NCI-H146 treated with DMSO at 0.1 percent for 48 hours (cell line): ENCODE data around the gene CYP3A4.
"Not testable (repeated sequence)": the region's sequence is repeated elsewhere in the genome, so short reads cannot be mapped to it uniquely, and the experiment has no call there.

Source experiments
- DNase-seq: peaks from one replicate; lab custom pipeline; 2025; ENCODE audit not compliant: unreplicated experiment; lab: John Stamatoyannopoulos, UW

Gene CYP3A4

DNA sequence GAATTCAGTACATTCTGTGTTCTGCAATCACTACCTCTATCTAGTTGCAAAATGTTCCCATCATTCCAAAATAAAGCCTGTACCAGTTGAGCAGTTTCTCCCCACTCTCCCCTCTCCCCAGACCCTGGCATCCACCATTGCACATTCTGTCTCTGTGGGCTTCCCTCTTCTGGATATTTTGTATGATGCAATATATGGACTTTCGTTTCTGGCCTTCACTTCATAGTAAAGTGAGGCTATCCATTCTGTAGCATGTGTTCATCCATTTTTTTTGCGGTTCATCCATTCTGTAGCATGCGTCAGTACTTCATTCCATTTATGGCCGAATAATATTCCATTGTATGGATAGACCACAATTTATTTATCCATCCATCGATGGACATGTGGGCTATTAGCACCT, 9.5 kb upstream of the CYP3A4 start:
- no peak for DNase-seq

DNA sequence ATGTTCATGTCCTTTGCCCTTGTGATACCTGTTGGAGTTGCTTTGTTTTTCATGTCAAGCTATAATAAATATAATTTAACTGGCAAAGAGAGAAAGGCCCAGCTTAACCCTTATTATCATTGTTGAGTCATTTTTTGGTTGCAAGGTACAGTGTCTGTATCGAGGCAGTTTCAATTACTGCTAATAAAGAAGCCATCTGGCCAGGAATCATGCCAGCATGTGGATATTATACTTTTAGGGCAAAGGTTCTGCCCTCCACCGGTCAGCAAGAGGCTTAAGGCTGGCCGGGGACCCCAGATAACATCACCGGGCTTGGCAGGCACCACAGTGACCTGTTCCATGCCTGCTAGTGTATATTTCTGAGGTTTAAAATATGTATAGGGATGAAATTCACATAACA, 9.0 kb upstream of the CYP3A4 start:
- no peak for DNase-seq

DNA sequence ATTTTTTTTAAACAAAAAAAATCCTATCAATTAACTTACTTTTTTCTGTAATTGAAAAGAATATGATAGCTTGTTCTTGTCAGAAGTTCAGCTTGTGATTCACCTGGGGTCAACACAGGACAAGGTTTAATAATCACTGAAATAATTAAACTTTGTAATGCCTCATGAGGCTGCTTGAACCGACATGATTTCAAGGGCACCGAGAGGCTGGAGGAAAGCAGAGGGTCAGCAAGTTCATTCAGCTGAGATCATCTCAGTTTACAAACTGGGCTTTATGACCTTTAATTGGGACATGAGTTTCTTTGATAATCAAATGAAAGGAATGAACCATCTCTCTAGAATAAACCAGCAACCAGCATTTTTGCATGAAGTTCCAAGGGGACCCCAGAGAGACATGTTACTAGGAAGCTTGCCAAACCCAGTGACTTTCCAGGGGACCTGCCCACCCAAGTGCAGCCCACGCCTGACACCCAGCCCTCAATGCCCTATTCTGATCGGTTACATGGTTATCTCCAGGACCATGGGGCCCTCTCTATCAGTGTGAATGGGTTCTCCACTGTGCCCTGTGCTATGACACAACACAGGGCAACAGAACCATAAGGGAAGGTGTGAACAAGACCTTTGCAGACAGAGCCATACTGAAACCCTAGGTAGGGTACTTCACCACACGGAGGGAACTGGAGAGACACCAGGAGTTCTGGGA, 7.8 kb upstream of the CYP3A4 start:
- DNase-seq, result no peak

DNA sequence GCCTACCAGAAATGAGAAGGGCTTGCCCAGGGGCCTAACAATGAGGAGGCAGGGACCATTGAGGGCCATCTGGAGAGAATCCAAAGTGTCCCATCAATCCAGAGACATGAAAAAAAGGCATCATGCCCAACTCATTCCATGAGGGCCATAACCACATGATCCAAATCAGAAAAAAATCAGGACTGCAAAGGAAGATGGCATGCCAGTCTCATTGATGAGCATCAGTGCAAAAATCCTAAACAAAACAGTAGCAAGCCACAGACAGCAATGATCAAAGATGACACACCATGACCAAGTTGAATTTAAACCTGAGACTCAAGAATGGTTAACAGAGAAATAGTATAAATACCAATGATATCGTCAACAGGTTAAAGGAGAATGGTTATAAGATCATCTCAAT, 7.0 kb upstream of the CYP3A4 start:
- DNase-seq, result no peak

DNA sequence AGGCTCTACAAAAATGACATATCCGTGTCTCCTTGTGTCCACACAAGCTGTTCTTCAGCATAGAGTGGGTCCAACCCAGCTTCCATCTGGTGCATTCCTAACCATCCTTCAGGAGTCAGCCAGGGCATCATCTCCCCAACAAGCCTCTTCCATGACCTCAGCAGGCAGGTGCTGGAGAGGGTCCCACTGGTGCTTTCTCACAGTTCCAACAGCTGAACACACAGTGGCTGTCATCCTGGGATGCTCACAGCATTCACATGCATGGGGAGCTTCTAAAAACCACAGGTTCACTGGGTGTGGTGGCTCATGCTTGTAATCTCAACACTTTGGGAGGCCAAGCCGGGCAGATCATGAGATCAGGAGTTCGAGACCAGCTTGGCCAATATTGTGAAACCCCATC, 6.4 kb upstream of the CYP3A4 start:
- no peak for DNase-seq

DNA sequence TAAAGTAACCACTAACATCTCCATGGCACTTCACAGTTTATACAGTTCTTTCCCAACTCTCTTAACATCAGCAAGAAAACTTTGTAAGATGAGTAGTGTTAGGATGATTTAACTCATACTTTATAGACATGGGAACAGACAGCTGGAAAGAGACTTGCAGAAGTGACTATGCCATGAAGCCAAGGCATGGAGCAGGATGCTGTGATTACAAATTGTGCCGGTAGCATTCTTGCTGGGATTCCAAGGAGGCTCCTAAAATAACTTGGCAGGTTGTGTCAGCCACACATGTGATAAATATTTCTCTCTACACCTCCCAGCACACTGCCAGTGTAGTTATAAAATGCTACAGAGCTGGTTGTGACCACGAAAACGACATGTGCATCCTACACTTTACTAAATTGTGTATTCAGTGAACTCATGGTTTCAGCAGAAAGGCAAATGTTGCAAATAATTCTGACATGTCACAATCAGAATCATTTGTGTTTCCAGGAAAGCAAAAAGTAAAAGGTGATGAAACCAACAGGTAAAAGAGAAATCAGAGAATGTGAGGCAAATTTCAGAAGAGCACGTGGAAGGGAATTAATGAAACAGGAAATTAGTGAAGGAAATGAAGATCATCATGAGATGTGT, 5.6 kb upstream of the CYP3A4 start:
- no peak for DNase-seq

DNA sequence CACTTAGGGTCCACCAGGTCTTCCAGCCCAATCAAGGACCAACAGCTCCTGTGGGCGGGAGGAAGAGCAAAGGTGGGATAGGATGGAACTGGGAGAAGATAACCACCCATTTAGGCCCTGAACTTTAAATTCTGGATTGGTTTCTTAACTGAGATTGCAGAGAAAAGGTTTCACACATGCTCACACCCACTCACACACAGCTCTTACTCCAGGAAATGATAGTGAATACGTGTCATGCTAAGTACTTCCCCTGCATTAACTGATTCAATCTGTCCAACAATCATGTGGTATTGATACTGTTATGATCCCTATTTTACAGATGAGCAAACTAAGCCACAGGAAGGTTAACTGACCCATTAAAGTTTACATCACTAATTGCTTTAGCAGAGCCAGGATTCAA, 4.6 kb upstream of the CYP3A4 start:
- no peak for DNase-seq

DNA sequence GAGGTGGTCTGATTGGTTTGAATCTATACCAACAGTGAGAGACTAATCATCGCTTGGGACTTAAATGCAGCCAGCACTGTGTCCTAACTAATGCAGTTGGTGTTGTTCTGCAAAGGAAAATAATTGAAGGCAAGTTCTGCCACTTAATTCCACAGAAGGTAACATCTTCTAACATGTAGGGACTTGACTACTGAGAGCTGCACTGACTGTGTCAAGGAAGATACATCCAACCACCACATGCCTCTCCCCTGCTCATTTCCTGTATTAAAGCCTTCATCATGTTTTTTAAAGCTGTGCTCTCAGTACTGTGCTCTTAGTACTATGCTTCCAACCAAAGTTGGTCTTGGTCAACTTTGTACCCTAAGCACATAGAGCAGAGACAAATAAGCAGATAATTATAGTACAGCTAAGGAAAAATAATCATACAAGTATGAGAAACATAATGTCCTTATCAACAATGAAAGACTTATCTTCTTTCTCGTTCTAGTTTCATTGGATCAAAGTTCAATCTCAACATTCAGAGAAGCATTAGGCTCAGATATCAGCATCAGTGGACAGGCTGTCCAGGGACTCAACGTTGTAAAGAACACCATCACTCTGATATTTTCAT, 2.8 kb upstream of the CYP3A4 start:
- no peak for DNase-seq

DNA sequence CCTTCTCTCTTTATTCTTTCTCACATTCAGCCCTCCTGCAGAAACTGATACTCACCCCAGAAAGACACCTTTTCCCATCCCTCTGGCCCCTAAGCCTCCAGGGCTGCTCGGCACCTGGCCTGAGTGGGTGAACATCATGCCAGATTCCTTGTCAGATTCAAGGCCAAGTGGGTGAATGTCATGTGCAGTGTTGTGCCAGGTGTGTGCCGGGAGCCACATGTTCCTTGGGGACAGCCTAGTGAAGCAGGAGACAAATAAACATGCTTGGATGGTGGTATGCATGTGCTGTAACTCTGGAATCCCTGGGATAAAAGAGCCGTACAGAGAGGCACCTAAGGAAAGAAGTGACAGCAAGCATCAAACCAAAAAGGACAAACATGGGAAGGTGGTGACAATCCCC, 1.7 kb upstream of the CYP3A4 start:
- DNase-seq, result not testable (repeated sequence)

DNA sequence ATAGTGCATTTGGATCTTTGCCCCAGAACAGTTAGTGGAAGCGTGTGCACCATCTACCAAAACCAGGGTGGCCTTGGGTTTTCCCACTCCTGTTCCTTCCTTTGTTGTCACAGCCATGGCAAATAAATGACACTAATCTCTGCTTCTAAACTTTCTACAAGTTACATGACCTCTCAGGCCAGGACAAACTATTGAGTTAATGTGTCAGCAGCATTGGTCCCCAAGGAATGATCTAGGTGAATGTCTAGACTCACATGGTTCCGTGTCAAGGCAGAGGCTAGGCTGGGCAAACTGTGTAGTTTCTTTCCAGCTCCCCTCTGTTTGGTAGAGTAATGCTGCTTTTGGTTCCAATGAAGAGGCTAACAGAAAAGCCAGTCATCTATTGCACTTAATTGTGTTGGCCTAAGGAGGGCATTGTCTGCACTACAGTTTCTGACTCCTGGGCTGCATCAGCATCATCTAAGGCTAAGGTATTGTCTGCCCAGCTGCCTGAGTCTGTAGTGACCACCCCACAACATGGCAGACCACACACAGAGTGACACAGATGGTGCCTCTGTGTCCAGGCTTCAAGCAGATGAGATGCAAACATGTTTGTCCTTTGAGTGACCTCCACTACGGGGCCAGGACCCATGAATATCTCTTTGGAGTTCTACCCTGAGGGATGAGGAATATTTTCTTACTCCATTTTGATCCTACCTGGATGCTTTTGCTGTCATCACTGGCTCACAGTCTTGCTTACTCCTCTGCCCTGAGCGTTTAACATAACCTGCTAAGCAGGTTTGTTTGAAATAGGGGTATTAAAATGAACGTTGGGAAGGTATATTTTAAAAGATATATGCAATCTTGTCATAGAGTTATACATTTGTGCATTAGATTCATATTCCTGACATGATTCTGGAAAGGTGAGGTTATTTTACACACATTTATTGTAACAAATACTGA, 1.7 kb downstream of the CYP3A4 start:
- DNase-seq, result no peak

DNA sequence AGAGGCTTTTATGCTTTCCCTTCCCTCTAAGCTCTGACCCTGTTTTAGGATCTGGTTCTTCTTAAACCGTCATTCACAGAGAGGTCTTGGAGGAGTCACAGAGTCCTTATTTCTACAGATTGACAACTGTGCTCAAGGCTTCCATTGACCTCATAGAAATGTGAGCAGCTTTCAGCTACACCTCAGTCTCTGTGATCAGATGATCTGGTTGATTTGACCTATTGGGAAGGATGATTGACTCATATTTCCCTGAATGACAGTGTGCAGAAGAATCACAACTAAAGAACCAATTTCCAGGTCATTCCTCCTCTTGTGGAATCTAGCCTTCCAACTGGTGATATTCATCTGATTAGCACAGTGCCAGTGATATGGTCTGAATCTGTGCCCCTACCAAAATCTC, 3.4 kb downstream of the CYP3A4 start:
- no peak for DNase-seq

DNA sequence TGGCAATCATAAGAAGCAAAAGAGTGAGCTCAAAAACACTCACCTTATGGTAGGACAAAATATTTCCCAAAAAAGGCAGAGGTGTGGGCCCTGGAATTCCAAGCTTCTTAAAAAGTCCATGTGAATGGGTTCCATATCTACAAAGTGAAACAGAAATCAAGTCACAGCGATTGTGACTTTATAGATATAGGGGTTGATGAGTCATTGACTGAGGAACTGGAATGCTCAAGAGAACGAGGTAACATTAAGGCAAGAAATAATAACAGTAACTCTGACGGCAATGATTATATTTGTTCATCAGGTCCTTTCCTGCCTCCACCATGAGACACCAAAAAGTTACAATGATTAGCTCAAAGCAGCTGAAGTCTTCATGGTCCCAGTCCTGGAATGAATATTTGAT, 4.0 kb downstream of the CYP3A4 start:
- DNase-seq, result no peak

DNA sequence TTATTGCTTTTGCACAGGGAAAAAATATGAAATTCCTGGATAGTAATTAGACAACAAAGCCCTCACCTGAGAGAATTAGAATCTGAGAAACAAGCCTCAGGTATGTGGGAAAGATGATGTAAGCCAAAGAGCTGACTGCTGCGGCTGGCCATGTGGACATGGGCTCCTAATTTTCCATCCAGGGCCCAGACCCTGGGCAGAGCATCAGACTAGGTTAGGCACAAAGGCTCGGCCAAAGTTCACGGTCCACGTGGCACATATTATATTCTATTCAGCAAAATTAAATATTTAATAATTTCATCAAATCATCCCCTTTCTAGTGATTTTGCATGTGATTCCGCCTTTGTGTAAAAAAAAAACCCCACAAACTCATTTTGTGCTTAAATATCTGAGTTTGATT, 5.1 kb downstream of the CYP3A4 start:
- no peak for DNase-seq

DNA sequence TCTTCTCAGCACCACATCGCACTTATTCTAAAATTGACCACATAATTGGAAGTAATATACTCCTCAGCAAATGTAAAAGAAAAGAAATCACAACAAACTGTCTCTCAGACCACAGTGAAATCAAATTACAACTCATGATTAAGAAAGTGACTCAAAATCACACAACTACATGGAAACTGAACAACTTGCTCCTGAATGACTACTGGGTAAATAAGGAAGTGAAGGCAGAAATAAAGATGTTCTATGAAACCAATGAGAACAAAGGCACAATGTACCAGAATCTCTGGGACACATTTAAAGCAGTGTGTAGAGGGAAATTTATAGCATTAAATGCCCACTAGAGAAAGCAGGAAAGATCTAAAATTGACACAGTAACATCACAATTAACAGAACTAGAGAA, 10.6 kb downstream of the CYP3A4 start:
- not testable (repeated sequence) for DNase-seq

DNA sequence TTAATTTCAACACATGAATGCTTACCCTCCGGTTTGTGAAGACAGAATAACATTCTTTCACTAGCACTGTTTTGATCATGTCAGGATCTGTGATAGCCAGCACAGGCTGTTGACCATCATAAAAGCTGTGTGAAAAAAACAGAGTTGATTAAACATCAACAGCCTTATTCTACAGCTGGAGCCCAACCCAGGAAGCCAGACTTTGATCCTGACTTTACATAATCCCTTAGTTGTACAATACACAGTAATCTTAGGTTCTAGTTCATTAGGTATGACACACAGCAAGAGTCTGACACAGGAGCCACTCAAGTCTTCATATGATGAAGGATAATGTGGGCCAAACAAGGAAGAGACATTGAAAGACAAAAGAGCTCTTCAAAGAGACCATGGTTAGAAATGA, 11.4 kb downstream of the CYP3A4 start:
- no peak for DNase-seq

DNA sequence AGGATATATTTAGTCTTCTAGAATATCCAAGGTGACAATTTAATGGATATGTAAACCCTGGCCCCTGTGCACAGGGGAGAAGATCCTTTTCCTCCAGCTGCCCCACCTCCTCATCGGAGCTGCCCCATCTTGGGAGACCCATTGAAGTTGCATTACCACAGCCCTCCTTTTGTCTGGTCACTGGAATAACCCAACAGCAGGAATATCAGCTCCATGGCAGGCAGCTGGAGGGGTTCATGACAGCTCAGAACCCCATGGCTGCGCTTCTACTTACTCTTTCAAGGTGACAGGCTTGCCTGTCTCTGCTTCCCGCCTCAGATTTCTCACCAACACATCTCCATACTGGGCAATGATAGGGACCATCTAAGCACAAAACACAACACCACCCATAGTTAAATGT, 14.5 kb downstream of the CYP3A4 start:
- DNase-seq, result not testable (repeated sequence)

DNA sequence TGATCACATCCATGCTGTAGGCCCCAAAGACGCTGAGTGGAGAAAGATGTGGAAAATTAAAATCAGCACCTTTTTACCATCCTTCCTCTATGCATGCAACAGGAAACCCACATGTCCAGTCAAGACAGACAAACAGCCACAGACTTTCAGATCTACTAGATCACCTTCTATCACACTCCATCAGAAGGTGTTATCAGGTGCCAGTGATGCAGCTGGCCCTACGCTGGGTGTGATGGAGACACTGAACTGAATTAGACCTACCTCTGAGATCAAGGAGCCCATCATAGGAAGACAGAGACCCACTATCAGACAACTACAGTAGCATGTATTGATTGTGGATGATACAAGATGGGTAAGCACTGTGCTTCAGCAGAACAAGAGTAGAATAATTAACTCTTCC, 15.5 kb downstream of the CYP3A4 start:
- no peak for DNase-seq

DNA sequence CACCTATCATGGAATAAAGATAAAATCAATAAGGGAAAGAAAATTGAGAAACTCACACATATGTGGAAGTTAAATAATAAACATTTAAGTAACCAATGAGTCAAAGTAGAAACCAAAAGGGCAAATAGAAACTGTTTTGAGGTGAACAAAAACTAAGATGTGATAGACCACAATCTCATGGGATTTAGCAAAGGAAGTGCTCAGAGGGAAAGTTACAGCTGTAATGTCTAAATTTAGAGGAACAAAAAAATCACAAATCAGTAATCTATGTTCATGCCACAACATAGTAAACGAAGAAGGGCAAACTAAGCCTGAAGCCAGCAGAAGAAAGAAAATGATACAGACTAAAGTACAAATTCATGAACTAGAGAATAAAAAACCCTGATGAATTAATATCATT, 16.3 kb downstream of the CYP3A4 start:
- no peak for DNase-seq

DNA sequence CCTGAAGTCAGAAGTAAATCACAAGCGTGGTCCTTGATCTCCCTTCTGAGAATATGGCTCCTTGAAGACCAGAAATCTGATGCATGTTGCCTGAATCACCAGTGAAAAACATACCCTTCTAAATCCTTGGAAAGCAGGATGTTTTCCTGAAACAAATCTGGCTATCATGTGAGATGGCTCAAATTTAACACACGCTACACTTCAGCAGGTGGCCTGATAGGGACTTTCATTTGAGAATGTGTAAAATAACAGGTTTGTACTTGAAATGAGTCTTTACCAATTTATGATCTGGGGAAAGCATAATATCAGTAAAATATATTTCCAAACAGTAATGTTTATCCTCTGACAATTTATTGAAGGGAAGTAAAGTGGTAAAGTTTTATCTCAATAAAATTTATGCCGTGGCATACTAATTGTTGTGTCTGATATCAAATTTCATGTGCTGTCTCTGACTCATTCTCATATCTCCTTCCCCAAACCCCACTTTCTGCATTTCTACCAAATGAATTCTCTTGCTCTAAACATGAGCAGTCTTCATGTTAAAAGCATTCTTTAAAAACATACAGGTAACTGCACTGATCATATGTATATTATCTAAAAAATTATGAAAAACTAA, 17.4 kb downstream of the CYP3A4 start:
- DNase-seq, result no peak

DNA sequence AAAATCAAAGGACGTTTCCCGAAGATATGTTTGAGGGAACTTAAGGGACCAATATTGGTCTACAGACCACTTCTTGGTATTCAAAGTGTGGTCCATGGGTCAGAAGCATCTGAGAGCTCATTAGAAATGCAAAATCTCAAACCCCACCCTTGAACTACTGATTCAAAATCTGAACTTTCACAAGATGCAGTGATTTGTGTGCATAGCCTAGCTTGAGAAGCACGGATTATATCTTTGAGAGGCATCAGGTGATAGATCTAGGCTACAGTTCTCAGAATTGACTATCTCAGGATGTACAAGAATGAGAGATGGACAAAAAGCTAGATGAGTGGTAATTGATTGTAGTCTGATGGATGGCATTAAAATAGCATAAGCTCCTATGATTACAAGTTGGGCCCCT, 19.5 kb downstream of the CYP3A4 start:
- DNase-seq, result no peak

DNA sequence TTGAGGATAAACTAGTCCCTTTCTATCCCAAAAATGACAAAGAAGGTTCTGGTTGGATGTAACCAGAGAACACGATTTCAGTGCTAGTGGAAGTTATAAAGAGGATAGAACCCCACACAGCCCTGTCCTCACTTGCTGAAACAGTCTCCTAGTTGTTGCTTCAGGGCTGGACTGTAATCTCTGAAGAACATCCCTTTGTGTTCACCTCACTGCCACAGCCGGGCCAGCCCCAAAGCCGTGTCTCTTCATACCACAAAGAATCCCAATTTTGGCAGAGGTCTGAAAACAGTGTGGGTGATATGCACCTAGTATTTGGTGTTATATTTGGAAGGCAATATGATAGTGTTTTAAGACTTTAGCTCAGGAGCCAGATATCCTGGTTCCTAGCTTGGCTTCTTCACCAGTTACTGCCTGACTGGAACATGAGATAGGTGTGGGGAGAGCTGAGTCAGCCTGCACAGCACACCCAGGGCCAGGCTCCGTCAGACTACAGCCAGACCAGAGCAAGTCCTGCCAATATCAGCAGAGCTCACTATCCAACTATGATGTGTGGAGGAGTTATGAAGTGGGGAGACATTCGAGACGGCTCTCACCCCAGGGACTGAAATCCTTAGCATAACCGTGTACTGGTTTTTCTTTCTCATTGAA, 21.2 kb downstream of the CYP3A4 start:
- no peak for DNase-seq
